Spleen (tissue), 11 donors: ENCODE measurements around the gene RANBP3. TPM values are rescaled to one million over a fixed set of nuclear protein-coding genes. Genes with fewer than 3 reads are reported as not detected.
A peak's percentile ranks its signal among the peaks of the same experiment; 100 is the strongest.

Source experiments
- DNase-seq: peaks from one replicate; pipeline ENCODE4 v3.0.0-alpha.2; 2020
- H3K27ac ChIP-seq, 8 donors: fragments of 200-600 bp; sonication (generic) in 7 of 8; 1 replicate in 4 of 8; 2 replicates in 4 of 8; pipeline versions ENCODE4 v1.5.0 to v1.8.0; 2016 to 2021; ENCODE audit warnings: inconsistent platforms in 4 of 8, mild to moderate bottlenecking in 4 of 8, moderate library complexity in 1 of 8
- H3K27me3 ChIP-seq, 7 donors: fragments of 200-600 bp; sonication (generic) in 6 of 7; replicated peaks in 1 of 7; 1 replicate in 4 of 7; 2 replicates in 3 of 7; pipeline versions ENCODE4 v1.5.0 to v1.8.0; 2016 to 2021; ENCODE audit warnings: inconsistent platforms in 3 of 7, mild to moderate bottlenecking in 1 of 7
- H3K36me3 ChIP-seq, 6 donors: fragments of 200-600 bp; sonication (generic) in 5 of 6; 1 replicate in 4 of 6; 2 replicates in 2 of 6; pipeline versions ENCODE4 v1.5.0 to v1.8.0; 2016 to 2021; ENCODE audit warnings: inconsistent platforms in 2 of 6
- H3K4me1 ChIP-seq, 6 donors: fragments of 200-600 bp; sonication (generic) in 5 of 6; 1 replicate in 3 of 6; 2 replicates in 3 of 6; pipeline versions ENCODE4 v1.5.0 to v1.8.0; 2016 to 2021; ENCODE audit warnings: inconsistent platforms in 3 of 6
- H3K4me3 ChIP-seq, 8 donors: fragments of 200-600 bp; sonication (generic) in 7 of 8; 1 replicate in 4 of 8; 2 replicates in 4 of 8; pipeline versions ENCODE4 v1.5.0 to v1.8.0; 2016 to 2021; ENCODE audit warnings: inconsistent platforms in 4 of 8, mild to moderate bottlenecking in 4 of 8, moderate library complexity in 2 of 8
- H3K9me3 ChIP-seq, 8 donors: fragments of 200-600 bp; sonication (generic) in 7 of 8; 1 replicate in 4 of 8; 2 replicates in 4 of 8; pipeline versions ENCODE4 v1.5.0 to v1.8.0; 2016 to 2021; ENCODE audit warnings: inconsistent platforms in 4 of 8
- CTCF ChIP-seq, 11 experiments: fragments of 200-600 bp in 7 of 11; fragments of 450-650 bp in 4 of 11; sonication (generic) in 4 of 11; IDR thresholded peaks in 8 of 11; conservative IDR thresholded peaks in 3 of 11; 1 replicate in 7 of 11; 2 replicates in 4 of 11; pipeline versions ENCODE4 v1.4.0 to v1.8.0; 2016 to 2021; ENCODE audit warnings: antibody characterized with exemption in 11 of 11, inconsistent platforms in 4 of 11, mild to moderate bottlenecking in 1 of 11
- POLR2A ChIP-seq, 3 donors: fragments of 450-650 bp; IDR thresholded peaks; one replicate each; pipeline ENCODE4 v1.5.1; 2017; ENCODE audit warnings: antibody characterized with exemption in 3 of 3, mild to moderate bottlenecking in 1 of 3
- POLR2AphosphoS5 ChIP-seq, 3 donors: sonication (generic); formaldehyde crosslinking; IDR thresholded peaks; one replicate each; pipeline ENCODE4 v1.5.1; 2017; ENCODE audit warnings: antibody characterized with exemption in 3 of 3
- WGBS, 5 donors: extraction: QIAGEN DNeasy Blood & Tissue Kit in 3 of 5; methylation state at CpG; one replicate each; pipeline versions ENCODE4 v1.1.5 to v1.1.7; 2013 to 2018; 5-methylcytosine and 5-hydroxymethylcytosine counted together
- intact Hi-C: fragments of 100-400 bp; cut with DNase I; formaldehyde crosslinking; loops from one replicate; pipeline ENCODE4 v1.15.0; 2023; ENCODE audit warnings: low total_unique reads
- polyA plus RNA-seq, 3 donors: library from polyadenylated mRNA; stranded (reverse); fragments of 200-250 nt; gene quantifications; one replicate each; pipeline ENCODE4 v1.2.1, GENCODE V29; 2013
- total RNA-seq, 7 donors: library from RNA; depleted of rRNA in 3 of 7; stranded (reverse); fragments of >200 nt in 3 of 7; fragmentation: NEBNext Ultra II Directional in 4 of 7; extraction: Animal tissue kit (Norgen Biotek cat#: 25700) in 4 of 7; gene quantifications; one replicate each; pipeline versions ENCODE4 v1.1.0 to v1.2.1, GENCODE V29; 2016 to 2021
- donor health status: healthy with polysubstance abuse.
- donor health status: DM: no; HTN: no; CAD: no; lungs with moderate emphysema.
- donor health status: DM: no; HTN: no; CAD: no.
- donor health status: Bipolar disorder and iron deficiency.
- donor health status: healthy.
- donor health status: DM: no; HTN: no; CAD: no.
- donor health status: DM: yes; HTN: yes; CAD: no.

Gene RANBP3
- total and polyA plus RNA-seq, 10 donors = 27.5 to 92.9 (median 69.8) TPM

GRCh38 chr19:5927441-5927821 lies 50.5 kb downstream of the RANBP3 start:
- peaks cover 3 to 100% (median 96%) of the 10 kb centered on the region in 6 donors for H3K36me3 ChIP-seq
- H3K4me1 ChIP-seq = peaks cover 0 to 13% (median under 1%) of the 10 kb centered on the region in 6 donors
- no peak overlapping the region for H3K4me3 ChIP-seq
- intact Hi-C loops = no loop called here
- no peak for TF ChIP-seq POLR2A (IDR thresholded peaks at IDR 0.05)
- no peak for TF ChIP-seq CTCF (IDR thresholded peaks at IDR 0.05 in 8 of 11, conservative IDR thresholded peaks at IDR 0.05 in 3 of 11)
- peak in 1 of 3 donors; percentile 40 for TF ChIP-seq POLR2AphosphoS5 (IDR thresholded peaks at IDR 0.05)
- H3K9me3 ChIP-seq = no peaks in the 10 kb centered on the region
- no peak for DNase-seq
- H3K27me3 ChIP-seq = no peaks in the 10 kb centered on the region
- peak overlapping the region in 3 of 8 donors; percentile 4 to 33 (median 28) for H3K27ac ChIP-seq
- WGBS, 5 donors = 70 to 86% (median 78%) methylated on average over 7 to 8 of the region's 8 CpGs

GRCh38 chr19:5926641-5927440 lies 51.1 kb downstream of the RANBP3 start:
- H3K36me3 ChIP-seq = peaks cover 3 to 100% (median 94%) of the 10 kb centered on the region in 6 donors
- intact Hi-C loops = no loop called here
- no peak overlapping the region for H3K4me3 ChIP-seq
- peak overlapping the region in 1 of 8 donors; percentile 1 for H3K27ac ChIP-seq
- 84 to 91% (median 90%) methylated on average over 14 of the region's 14 CpGs for WGBS, 5 donors
- no peaks in the 10 kb centered on the region for H3K9me3 ChIP-seq
- TF ChIP-seq CTCF (IDR thresholded peaks at IDR 0.05 in 8 of 11, conservative IDR thresholded peaks at IDR 0.05 in 3 of 11) = no peak
- no peak for TF ChIP-seq POLR2A (IDR thresholded peaks at IDR 0.05)
- TF ChIP-seq POLR2AphosphoS5 (IDR thresholded peaks at IDR 0.05) = no peak
- H3K4me1 ChIP-seq = peaks cover 0 to 18% (median 5%) of the 10 kb centered on the region in 6 donors
- no peak for DNase-seq
- H3K27me3 ChIP-seq = no peaks in the 10 kb centered on the region

- H3K4me1 ChIP-seq = peaks cover 0 to 27% (median 10%) of the 10 kb centered on the region in 6 donors
- WGBS, 5 donors = 94 to 97% (median 96%) methylated on average over 18 of the region's 18 CpGs
- H3K27me3 ChIP-seq = no peaks in the 10 kb centered on the region
- H3K9me3 ChIP-seq = no peaks in the 10 kb centered on the region
- TF ChIP-seq POLR2A (IDR thresholded peaks at IDR 0.05) = no peak
- no peak for TF ChIP-seq CTCF (IDR thresholded peaks at IDR 0.05 in 8 of 11, conservative IDR thresholded peaks at IDR 0.05 in 3 of 11)
- no peak for TF ChIP-seq POLR2AphosphoS5 (IDR thresholded peaks at IDR 0.05)
- H3K36me3 ChIP-seq = peaks cover 3 to 100% (median 93%) of the 10 kb centered on the region in 6 donors
- intact Hi-C loops = no loop called here
- DNase-seq = no peak
- H3K4me3 ChIP-seq = no peak overlapping the region
- H3K27ac ChIP-seq = no peak overlapping the region
These were observed 52.0 kb downstream of the RANBP3 start for GRCh38 chr19:5925830-5926427.

- no peak for DNase-seq
- H3K27ac ChIP-seq = no peak overlapping the region
- 93 to 100% (median 95%) methylated on average over 3 to 16 of the region's 16 CpGs for WGBS, 5 donors
- H3K4me1 ChIP-seq = peaks cover 0 to 25% (median 10%) of the 10 kb centered on the region in 6 donors
- H3K36me3 ChIP-seq = peaks cover 0 to 100% (median 93%) of the 10 kb centered on the region in 6 donors
- intact Hi-C loops = no loop called here
- H3K27me3 ChIP-seq = no peaks in the 10 kb centered on the region
- no peak overlapping the region for H3K4me3 ChIP-seq
- H3K9me3 ChIP-seq = no peaks in the 10 kb centered on the region
- no peak for TF ChIP-seq POLR2AphosphoS5 (IDR thresholded peaks at IDR 0.05)
- no peak for TF ChIP-seq CTCF (IDR thresholded peaks at IDR 0.05 in 8 of 11, conservative IDR thresholded peaks at IDR 0.05 in 3 of 11)
- no peak for TF ChIP-seq POLR2A (IDR thresholded peaks at IDR 0.05)
These were observed 54.6 kb downstream of the RANBP3 start for GRCh38 chr19:5923356-5923755.
